GM18951 (cell line): ENCODE measurements around the gene RCAN2.

Experiments
- POLR2A ChIP-seq: IDR thresholded peaks from 4 replicates; pipeline ENCODE4 v1.6.1; 2011; ENCODE audit warnings: mild to moderate bottlenecking; ENCODE audit not compliant: insufficient read length, insufficient read depth; ENCODE audit errors: extremely low read depth
- in situ Hi-C: fragments of 300-500 bp; cut with MboI; formaldehyde crosslinking; loops from one replicate; pipeline ENCODE4 v1.12.0; 2022; ENCODE audit warnings: low sequenced_read_pairs, mixed read lengths, inconsistent platforms; ENCODE audit not compliant: unreplicated experiment

Gene RCAN2

GRCh38 chr6:46476301-46476700 lies 14.9 kb downstream of the RCAN2 start:
- no peak for TF ChIP-seq POLR2A
- in situ Hi-C loops, result no loop called here

- no peak for TF ChIP-seq POLR2A
- in situ Hi-C loops, result no loop called here
Observed at GRCh38 chr6:46473881-46474280, 17.4 kb downstream of the RCAN2 start.

GRCh38 chr6:46472243-46472642 lies 19.0 kb downstream of the RCAN2 start:
- in situ Hi-C loops, result no loop called here
- no peak for TF ChIP-seq POLR2A

GRCh38 chr6:46469021-46469420 lies 22.2 kb downstream of the RCAN2 start:
- TF ChIP-seq POLR2A, result no peak
- in situ Hi-C loops, result no loop called here

- TF ChIP-seq POLR2A, result no peak
- in situ Hi-C loops, result no loop called here
Observed at GRCh38 chr6:46468403-46469010, 22.7 kb downstream of the RCAN2 start.

GRCh38 chr6:46466570-46466969 lies 24.7 kb downstream of the RCAN2 start:
- no peak for TF ChIP-seq POLR2A
- in situ Hi-C loops, result no loop called here

- in situ Hi-C loops, result no loop called here
Observed at GRCh38 chr6:46465294-46466165, 25.7 kb downstream of the RCAN2 start.

GRCh38 chr6:46456297-46456696 lies 35.0 kb downstream of the RCAN2 start:
- in situ Hi-C loops, result no loop called here
- no peak for TF ChIP-seq POLR2A

More at GRCh38 chr6:46465294-46466165, 25.7 kb downstream of the RCAN2 start:
- no peak for TF ChIP-seq POLR2A

- in situ Hi-C loops, result no loop called here
- no peak for TF ChIP-seq POLR2A
Observed at GRCh38 chr6:46454691-46455090, 36.6 kb downstream of the RCAN2 start.

GRCh38 chr6:46453741-46454316 lies 37.4 kb downstream of the RCAN2 start:
- in situ Hi-C loops, result no loop called here

GRCh38 chr6:46453216-46453615 lies 38.0 kb downstream of the RCAN2 start:
- in situ Hi-C loops, result no loop called here
- no peak for TF ChIP-seq POLR2A

More at GRCh38 chr6:46453741-46454316, 37.4 kb downstream of the RCAN2 start:
- no peak for TF ChIP-seq POLR2A

- no peak for TF ChIP-seq POLR2A
Observed at GRCh38 chr6:46452312-46452917, 38.8 kb downstream of the RCAN2 start.

GRCh38 chr6:46451343-46451742 lies 39.9 kb downstream of the RCAN2 start:
- TF ChIP-seq POLR2A, result no peak
- in situ Hi-C loops, result no loop called here

More at GRCh38 chr6:46452312-46452917, 38.8 kb downstream of the RCAN2 start:
- in situ Hi-C loops, result no loop called here
